DMS114 treated with DMSO at 0.1 percent for 48 hours (cell line): ENCODE measurements around the gene KIAA0232.
"Not testable (repeated sequence)": the region's sequence is repeated elsewhere in the genome, so short reads cannot be mapped to it uniquely, and the experiment has no call there.

ENCODE experiments used
- DNase-seq: peaks from one replicate; lab custom pipeline; 2025; ENCODE audit not compliant: unreplicated experiment; lab: John Stamatoyannopoulos, UW

KIAA0232 gene

GRCh38 chr4:6775746-6776145 lies 6.8 kb upstream of the KIAA0232 start:
- DNase-seq = no peak

GRCh38 chr4:6776920-6777635 lies 5.4 kb upstream of the KIAA0232 start:
- no peak for DNase-seq

DNA sequence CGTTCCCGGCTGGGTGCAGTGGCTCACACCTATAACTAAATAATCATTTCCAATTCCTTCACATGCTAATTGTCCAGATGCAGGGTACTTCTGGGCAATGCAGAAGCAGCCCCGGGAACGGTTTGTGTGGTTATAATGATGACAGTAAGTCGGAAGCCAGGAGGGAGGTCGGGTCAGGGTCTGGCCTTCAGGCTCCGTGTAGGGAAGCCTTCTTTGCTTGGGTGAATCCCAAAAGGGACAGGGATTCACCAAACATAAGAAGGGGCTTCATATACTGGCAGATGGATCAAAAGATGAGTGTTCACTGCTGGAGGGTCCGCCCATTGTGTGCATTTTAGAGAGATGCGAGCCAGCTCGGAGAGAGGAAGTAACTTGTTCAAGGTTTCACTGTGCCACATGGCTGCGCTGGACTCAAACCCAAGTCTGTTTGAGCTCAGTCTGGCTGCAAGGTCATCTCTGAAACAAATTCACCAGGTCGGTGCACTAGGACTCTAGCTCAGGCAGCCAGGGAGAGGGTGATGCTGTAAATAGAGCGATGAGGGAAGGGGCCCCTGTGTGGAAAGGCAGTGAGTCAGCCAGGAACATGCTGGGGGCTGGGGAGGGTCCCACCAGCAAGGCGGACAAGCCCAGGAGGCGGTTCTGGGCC lies 4.8 kb upstream of the KIAA0232 start:
- no peak for DNase-seq

GRCh38 chr4:6778435-6778834 lies 4.1 kb upstream of the KIAA0232 start:
- no peak for DNase-seq

DNA sequence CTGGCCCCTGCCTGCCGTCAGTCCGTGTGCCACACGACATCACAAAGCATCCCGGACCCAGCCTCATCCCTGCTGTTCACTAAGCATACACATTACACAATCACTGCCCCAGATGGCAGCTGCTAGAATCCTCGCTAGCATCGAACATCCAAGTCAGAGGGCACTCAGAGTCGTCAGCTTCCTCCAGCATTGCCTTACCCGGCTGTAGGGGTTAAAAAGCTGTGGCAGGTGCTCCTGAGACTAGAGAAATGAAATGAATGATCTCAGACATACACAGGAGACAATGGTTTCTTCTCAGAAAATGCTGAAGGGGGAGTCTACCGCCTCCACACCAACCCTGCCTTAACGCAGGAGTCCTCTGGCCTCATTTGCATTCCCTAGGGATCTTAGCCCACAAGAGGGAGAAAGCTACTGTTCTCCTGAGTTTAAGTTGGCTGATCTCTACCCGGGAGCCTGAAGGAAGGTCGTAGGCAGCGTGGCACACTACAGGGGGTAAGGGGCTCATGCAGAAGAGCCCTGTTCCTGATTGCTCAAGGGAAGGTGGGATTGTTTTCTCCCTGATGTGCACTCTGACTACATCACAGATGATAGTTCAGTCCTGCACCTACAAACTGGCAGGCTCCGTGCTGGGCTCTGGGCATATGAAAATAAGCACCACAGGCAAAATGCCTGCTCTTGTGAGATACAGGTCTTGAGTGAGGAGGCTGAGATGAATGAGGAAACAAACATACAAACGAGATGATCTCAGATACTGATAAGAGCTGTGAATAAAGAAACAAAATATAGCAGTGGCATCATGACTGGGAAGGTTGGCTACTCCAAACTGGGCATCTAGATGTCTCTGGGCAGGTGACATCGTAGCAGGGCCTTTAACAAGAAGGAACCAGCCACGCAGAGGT lies 2.6 kb upstream of the KIAA0232 start:
- peak; percentile 7 for DNase-seq

GRCh38 chr4:6781113-6781512 lies 1.4 kb upstream of the KIAA0232 start:
- no peak for DNase-seq

DNA sequence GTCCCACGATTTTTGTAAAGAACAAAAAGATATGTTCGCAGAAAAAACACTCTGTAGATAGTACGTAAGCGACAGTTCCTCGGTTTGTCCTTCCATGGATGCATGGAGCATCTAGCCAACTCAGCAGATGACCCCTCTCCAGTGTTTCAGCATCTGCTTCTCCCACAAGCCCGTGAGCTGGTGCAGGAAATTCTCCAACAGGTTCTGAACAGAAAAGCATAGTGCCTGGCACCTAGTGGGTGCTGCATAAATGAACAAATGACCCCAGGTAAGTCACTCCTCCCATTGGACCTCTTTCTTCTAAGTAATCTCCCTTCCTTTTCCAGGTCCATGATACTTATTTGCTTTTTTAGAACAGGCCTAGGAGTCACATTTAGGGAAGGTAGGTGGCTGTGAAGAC lies 966 bp upstream of the KIAA0232 start:
- no peak for DNase-seq

DNA sequence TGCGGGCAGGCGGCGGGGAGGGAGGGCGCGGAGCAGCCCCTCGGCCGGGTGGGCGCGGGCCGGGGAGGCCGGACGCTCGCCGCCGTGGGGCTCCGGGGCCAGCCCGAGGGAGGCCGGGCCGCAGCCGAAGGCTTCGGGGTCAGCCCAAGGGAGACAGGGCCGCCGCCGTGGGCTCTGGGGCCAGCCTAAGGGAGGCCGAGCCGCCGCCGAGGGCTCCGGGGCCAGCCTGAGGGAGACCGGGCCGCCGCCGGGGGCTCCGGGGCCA lies 251 bp downstream of the KIAA0232 start:
- no peak for DNase-seq

GRCh38 chr4:6783111-6783981 lies 819 bp downstream of the KIAA0232 start:
- DNase-seq = peak; percentile 54

GRCh38 chr4:6785572-6785925 lies 3.0 kb downstream of the KIAA0232 start:
- no peak for DNase-seq

GRCh38 chr4:6788123-6788522 lies 5.6 kb downstream of the KIAA0232 start:
- no peak for DNase-seq

DNA sequence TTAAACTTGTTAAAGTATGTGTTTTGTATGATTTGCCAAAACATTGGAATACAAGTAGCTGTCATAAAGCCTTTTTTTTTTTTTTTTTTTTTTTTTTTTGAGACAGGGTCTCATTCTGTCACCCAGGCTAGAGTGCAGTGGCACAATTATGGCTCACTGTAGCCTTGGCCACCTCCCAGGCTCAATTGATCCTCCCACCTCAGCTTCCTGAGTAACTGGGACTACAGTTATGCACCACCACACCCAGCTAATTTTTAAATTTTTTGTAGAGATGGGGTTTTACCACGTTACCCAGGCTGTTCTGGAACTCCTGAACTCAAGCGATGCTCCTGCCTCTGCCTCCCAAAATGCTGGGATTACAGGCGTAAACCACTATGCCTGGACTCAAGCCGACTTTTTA lies 8.7 kb downstream of the KIAA0232 start:
- not testable (repeated sequence) for DNase-seq

DNA sequence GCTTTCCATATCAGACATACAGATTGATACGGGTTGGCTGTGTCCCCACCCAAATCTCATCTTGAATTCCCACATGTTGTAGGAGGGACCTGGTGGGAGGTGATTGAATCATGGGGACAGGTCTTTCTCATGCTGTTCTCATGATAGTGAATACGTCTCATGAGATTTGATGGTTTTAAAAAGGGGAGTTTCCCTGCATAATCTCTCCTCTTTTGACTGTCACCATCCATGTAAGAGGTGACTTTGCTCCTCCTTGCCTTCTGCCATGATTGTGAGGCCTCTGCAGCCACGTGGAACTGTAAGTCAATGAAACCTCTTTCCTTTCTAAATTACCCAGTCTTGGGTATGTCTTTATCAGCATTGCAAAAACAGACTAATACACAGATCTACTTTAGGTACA lies 9.3 kb downstream of the KIAA0232 start:
- DNase-seq = not testable (repeated sequence)

DNA sequence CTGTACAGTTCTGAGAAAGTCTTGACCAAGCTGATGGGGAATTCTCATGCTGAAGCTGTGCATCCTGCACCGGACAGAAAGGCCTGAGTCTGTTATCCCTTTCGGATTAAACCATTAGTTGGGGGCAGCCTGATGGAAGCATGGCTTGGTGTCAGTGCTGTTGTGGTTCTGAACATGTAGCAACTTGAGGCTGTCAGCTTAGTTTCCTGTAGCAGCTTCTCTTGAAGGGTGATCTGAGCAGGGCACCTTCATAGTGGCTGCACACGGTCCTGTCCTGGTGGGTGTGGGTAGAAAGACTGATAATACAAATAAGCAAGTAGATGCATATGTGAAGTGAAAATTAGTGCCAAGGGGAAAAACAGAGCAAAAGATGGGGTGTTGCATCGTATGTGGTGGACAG lies 11.7 kb downstream of the KIAA0232 start:
- no peak for DNase-seq

DNA sequence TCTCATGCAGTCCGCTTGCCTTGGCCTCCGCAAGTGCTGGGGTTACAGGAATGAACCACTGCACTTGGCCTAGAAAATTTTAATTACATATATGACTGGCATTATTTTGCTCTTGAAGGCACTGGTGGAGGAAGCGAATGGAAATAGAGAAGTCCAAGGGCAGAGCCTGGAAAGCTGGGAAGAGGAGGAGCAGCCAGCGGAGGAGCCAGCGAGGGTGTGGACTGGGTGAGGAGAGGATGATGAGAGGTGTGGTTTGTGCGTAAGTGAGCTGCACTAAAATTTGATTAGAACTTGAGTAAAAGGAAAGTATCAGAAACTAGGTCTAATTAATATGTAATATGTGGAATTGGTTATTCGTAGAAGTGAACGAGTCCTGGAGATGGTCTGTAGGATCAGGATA lies 13.3 kb downstream of the KIAA0232 start:
- DNase-seq = no peak

- not testable (repeated sequence) for DNase-seq
These were observed 14.8 kb downstream of the KIAA0232 start for GRCh38 chr4:6797368-6797767.

GRCh38 chr4:6799091-6799490 lies 16.6 kb downstream of the KIAA0232 start:
- DNase-seq = no peak

DNA sequence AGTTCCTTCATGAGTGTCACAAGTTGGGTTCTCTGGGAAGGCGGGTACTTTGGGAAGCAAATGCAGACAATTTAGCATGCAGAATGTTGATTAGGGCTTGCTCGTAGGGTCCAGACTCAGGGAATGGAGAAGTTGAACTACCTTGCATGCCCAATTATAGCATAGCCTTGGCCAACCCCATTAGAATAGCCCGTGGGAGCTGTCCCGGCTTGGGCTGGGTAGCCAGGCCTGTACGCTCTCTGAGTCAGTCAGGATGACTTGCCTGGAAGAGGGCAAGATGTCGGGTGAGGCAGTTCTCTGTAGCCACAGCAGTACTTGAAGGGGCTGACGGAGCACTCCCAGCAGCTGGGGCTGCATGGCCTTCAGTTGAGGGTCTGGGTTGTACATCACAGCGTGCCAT lies 19.5 kb downstream of the KIAA0232 start:
- no peak for DNase-seq

DNA sequence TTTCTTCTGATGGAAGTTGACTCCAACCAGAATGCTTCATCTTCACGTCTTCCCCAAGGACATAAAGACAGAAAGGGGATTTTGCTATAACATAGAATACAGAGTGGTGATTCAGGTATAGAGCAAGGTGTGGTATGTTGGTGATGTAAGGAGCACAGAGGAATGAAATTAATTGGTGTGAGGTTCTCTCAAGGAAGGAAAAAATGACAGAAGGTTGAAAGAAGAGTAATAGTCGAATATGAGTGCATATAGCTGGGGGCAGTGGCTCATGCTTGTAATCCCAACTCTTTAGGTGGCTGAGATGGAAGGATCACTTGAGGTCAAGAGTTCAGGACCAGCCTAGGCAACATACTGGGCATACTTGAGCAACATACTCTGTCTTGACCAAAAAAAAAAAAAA lies 20.1 kb downstream of the KIAA0232 start:
- DNase-seq = no peak

GRCh38 chr4:6803246-6803645 lies 20.7 kb downstream of the KIAA0232 start:
- no peak for DNase-seq

DNA sequence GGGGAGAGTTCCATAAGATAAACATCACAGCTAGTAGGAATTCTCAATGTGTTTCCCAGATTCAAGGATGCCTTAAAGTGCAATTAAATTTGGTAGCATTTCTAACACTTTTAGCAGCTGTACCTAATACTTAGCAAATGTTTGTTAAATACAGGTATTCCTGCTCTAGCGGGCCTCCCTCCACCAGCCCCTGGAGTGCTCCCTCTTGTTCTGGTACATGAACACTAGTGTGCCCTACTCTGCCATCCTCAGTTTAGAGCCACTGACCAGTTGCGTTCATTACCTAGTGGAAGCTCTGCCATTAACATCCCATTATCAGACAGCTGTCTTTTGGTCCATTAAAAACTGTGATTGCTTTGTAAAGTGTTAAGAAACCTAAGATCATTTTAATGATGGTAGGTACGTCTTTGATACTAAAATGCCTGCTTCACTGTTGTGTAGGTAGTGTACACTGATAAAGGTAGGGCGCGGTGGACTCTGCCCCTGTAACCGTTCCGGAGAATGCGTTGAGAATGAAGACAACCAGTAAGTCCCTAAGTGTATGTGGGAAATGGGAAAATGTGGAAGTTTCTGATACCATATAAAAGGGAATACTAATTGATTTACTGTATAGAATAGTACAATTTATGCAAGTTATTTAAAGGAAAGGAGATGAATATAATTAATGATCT lies 21.7 kb downstream of the KIAA0232 start:
- DNase-seq = no peak
